Breast epithelium (tissue), 3 donors: ENCODE measurements around the gene ST6GALNAC6.

Source experiments
- POLR2A ChIP-seq: fragments of 450-650 bp; IDR thresholded peaks from one replicate; pipeline ENCODE4 v1.6.1; 2016; ENCODE audit warnings: antibody characterized with exemption, mild to moderate bottlenecking, moderate library complexity
- POLR2AphosphoS5 ChIP-seq, 3 donors: sonication (generic); formaldehyde crosslinking; IDR thresholded peaks; one replicate each; pipeline ENCODE4 v1.6.1; 2017; ENCODE audit warnings: antibody characterized with exemption in 3 of 3
- TF ChIP-seq, protein P1 (sequence below), 3 donors: fragments of 450-650 bp; IDR thresholded peaks; one replicate each; pipeline ENCODE4 v1.5.1; 2016 to 2017; ENCODE audit warnings: antibody characterized with exemption in 3 of 3, mild to moderate bottlenecking in 3 of 3, moderate library complexity in 3 of 3

DNA sequence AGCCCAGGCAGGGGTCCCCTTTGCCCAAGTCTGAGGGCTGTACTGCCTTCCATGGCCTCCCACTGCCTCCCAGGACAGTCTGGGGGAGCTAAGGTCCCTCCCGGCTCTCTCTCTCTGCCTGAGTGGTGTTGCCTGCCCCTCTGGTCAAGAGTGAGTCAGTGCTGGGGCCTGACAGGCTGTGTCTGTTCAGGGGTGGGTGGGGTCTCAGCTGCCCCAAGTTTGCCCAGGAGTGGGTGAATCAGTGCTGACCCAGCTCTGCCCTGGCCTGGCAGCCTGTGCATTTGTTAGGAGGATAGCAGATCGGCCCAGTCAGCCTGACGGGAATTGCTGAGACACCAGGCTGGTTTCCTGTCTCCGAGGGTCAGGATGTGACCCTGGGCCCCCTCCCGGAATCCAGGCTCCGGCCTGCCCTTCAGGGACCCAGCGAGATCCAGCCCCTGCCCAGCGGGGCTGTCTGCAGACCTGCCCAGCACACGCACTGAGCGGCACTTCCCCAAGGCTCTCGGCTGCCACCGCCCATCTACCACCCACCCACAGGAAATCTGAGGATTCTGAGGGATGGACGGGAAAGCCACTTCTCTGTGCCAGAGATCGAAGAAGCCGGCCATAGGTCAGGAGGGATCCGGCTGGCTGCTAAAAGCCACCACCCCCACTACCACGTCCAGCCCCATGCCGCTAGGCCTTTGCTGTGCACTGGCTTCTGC is 60.9 kb downstream of the ST6GALNAC6 start:
- TF ChIP-seq POLR2AphosphoS5 (IDR thresholded peaks at IDR 0.05) (peak in 2 of 3 donors; percentile 53 to 70), POLR2A (no peak)
- TF ChIP-seq, protein P1, sequence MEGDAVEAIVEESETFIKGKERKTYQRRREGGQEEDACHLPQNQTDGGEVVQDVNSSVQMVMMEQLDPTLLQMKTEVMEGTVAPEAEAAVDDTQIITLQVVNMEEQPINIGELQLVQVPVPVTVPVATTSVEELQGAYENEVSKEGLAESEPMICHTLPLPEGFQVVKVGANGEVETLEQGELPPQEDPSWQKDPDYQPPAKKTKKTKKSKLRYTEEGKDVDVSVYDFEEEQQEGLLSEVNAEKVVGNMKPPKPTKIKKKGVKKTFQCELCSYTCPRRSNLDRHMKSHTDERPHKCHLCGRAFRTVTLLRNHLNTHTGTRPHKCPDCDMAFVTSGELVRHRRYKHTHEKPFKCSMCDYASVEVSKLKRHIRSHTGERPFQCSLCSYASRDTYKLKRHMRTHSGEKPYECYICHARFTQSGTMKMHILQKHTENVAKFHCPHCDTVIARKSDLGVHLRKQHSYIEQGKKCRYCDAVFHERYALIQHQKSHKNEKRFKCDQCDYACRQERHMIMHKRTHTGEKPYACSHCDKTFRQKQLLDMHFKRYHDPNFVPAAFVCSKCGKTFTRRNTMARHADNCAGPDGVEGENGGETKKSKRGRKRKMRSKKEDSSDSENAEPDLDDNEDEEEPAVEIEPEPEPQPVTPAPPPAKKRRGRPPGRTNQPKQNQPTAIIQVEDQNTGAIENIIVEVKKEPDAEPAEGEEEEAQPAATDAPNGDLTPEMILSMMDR (IDR thresholded peaks at IDR 0.05) = no peak
